ENCODE measurements around the gene CHI3L2.

CHI3L2 gene

GRCh38 chr1:111249960-111250359, 22.4 kb downstream of the CHI3L2 start:
- FAIRE-seq (no peak), DNase-seq (ENCODE audit: low spot score) (no peak)

- FAIRE-seq = no peak
- no peak for DNase-seq (ENCODE audit: low spot score)
Observed at GRCh38 chr1:111251570-111251969, 24.1 kb downstream of the CHI3L2 start.

GRCh38 chr1:111252786-111253185, 25.3 kb downstream of the CHI3L2 start:
- FAIRE-seq (no peak), DNase-seq (ENCODE audit: low spot score) (no peak)

- DNase-seq (ENCODE audit: low spot score) (no peak), FAIRE-seq (no peak)
Observed at GRCh38 chr1:111253876-111254275, 26.4 kb downstream of the CHI3L2 start.

GRCh38 chr1:111256988-111257658, 29.6 kb downstream of the CHI3L2 start:
- DNase-seq (ENCODE audit: low spot score) (no peak), FAIRE-seq (no peak)

GRCh38 chr1:111267801-111268508, 40.4 kb downstream of the CHI3L2 start:
- DNase-seq (ENCODE audit: low spot score) (no peak), FAIRE-seq (peak; percentile 42)

GRCh38 chr1:111269825-111270406, 42.4 kb downstream of the CHI3L2 start:
- FAIRE-seq (no peak), DNase-seq (ENCODE audit: low spot score) (no peak)

GRCh38 chr1:111270771-111271463, 43.4 kb downstream of the CHI3L2 start:
- DNase-seq (ENCODE audit: low spot score) (no peak), FAIRE-seq (peak; percentile 35)

- FAIRE-seq (no peak), DNase-seq (ENCODE audit: low spot score) (no peak)
Observed at GRCh38 chr1:111271464-111271801, 43.9 kb downstream of the CHI3L2 start.

GRCh38 chr1:111272081-111272480, 44.6 kb downstream of the CHI3L2 start:
- no peak for FAIRE-seq
- no peak for DNase-seq (ENCODE audit: low spot score)

GRCh38 chr1:111274653-111275052, 47.1 kb downstream of the CHI3L2 start:
- no peak for DNase-seq (ENCODE audit: low spot score)
- no peak for FAIRE-seq

- DNase-seq (ENCODE audit: low spot score) (peak; percentile 33), FAIRE-seq (no peak)
Observed at GRCh38 chr1:111275079-111275478, 47.6 kb downstream of the CHI3L2 start.

- no peak for DNase-seq (ENCODE audit: low spot score)
- FAIRE-seq = no peak
Observed at GRCh38 chr1:111275780-111276433, 48.4 kb downstream of the CHI3L2 start.

GRCh38 chr1:111279144-111279543, 51.6 kb downstream of the CHI3L2 start:
- FAIRE-seq (no peak), DNase-seq (ENCODE audit: low spot score) (no peak)

- DNase-seq (ENCODE audit: low spot score) (no peak), FAIRE-seq (no peak)
Observed at GRCh38 chr1:111280267-111280666, 52.8 kb downstream of the CHI3L2 start.

- FAIRE-seq (no peak), DNase-seq (ENCODE audit: low spot score) (no peak)
Observed at GRCh38 chr1:111281411-111281810, 53.9 kb downstream of the CHI3L2 start.

- no peak for FAIRE-seq
- DNase-seq (ENCODE audit: low spot score) = no peak
Observed at GRCh38 chr1:111283838-111284237, 56.3 kb downstream of the CHI3L2 start.

- no peak for FAIRE-seq
- no peak for DNase-seq (ENCODE audit: low spot score)
Observed at GRCh38 chr1:111285879-111286278, 58.4 kb downstream of the CHI3L2 start.

GRCh38 chr1:111286912-111287311, 59.4 kb downstream of the CHI3L2 start:
- DNase-seq (ENCODE audit: low spot score) (no peak), FAIRE-seq (no peak)

- FAIRE-seq (no peak), DNase-seq (ENCODE audit: low spot score) (no peak)
Observed at GRCh38 chr1:111289371-111289770, 61.9 kb downstream of the CHI3L2 start.

- DNase-seq (ENCODE audit: low spot score) (no peak), FAIRE-seq (no peak)
Observed at GRCh38 chr1:111290104-111290503, 62.6 kb downstream of the CHI3L2 start.

- DNase-seq (ENCODE audit: low spot score) (no peak), FAIRE-seq (no peak)
Observed at GRCh38 chr1:111290630-111291029, 63.1 kb downstream of the CHI3L2 start, which contains the start of gene CHIA. TSS of gene CHIA (plus strand) at chr1:111290851. CDS start at chr1:111310468, 19,617 bp downstream.

All from urothelium cell line (cell line).